Measurements from ENCODE around the gene TMEM163. TPM values are rescaled to one million over a fixed set of nuclear protein-coding genes. Genes with fewer than 3 reads are reported as not detected.

Gene TMEM163
- total RNA-seq, 1 experiment from 2014 or later, result 2.5 TPM

DNA sequence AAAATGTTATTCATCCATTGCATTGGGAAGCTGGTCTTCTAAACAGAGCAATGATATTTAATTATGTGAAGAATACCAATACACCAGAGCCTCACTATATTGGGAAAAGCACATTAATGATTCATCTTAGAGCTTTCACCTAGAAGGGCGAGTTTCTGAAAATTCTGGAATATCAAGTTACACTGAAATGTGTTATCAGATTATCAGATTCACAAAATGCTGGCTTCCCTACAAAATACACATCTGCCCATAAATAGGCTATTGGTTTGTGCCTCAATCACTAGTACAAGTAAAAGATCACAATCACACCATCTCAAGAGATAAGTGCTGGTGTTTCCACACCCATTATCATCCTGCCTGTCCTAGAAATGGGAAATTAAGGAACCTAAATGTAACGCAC, 200.7 kb downstream of the TMEM163 start:
- no peaks in the 10 kb centered on the region for H3K36me3 Mint-ChIP-seq (ENCODE audit: insufficient read depth, unreplicated experiment)
- no TSS peak for BruUV-seq (replicated peaks)
- H3K27me3 Mint-ChIP-seq (ENCODE audit: unreplicated experiment), result no peaks in the 10 kb centered on the region
- no peaks in the 10 kb centered on the region for H3K4me1 Mint-ChIP-seq (ENCODE audit: low read depth, unreplicated experiment)
- H3K4me3 Mint-ChIP-seq (ENCODE audit: low read depth, unreplicated experiment), result no peak overlapping the region
- no peak overlapping the region for H3K27ac Mint-ChIP-seq (ENCODE audit: unreplicated experiment)
- TF ChIP-seq, protein P1, sequence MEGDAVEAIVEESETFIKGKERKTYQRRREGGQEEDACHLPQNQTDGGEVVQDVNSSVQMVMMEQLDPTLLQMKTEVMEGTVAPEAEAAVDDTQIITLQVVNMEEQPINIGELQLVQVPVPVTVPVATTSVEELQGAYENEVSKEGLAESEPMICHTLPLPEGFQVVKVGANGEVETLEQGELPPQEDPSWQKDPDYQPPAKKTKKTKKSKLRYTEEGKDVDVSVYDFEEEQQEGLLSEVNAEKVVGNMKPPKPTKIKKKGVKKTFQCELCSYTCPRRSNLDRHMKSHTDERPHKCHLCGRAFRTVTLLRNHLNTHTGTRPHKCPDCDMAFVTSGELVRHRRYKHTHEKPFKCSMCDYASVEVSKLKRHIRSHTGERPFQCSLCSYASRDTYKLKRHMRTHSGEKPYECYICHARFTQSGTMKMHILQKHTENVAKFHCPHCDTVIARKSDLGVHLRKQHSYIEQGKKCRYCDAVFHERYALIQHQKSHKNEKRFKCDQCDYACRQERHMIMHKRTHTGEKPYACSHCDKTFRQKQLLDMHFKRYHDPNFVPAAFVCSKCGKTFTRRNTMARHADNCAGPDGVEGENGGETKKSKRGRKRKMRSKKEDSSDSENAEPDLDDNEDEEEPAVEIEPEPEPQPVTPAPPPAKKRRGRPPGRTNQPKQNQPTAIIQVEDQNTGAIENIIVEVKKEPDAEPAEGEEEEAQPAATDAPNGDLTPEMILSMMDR (IDR thresholded peaks at IDR 0.05; ENCODE audit: unreplicated experiment), result no peak
- CTCF ChIA-PET, result no interaction called here
- no peaks in the 10 kb centered on the region for H3K9me3 Mint-ChIP-seq (ENCODE audit: low read depth, unreplicated experiment)
- intact Hi-C loops (cut with micrococcal nuclease; ENCODE audit: unreplicated experiment), result no loop called here
- no peak for DNase-seq

DNA sequence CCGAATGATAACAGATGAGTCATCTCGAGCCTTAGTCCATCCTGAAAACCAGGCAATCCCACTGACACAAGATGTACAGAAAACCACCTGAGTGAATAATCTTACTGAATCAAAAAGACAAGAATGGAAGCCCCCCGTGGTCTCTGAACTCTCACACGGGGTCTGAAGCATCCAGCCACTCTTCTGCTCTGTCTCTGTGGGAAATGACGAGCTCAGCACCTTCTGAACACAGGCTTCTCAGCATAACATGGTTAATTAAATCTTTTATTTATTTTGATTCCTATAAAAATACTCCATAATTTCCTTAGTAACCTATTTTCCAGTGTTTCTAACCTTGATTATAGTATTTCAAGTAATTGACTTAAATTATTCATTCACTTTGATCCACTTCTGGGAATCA, 203.7 kb downstream of the TMEM163 start:
- Mint-ChIP-seq H3K4me3 (ENCODE audit: low read depth, unreplicated experiment) (no peak overlapping the region), H3K9me3 (ENCODE audit: low read depth, unreplicated experiment) (no peaks in the 10 kb centered on the region), H3K4me1 (ENCODE audit: low read depth, unreplicated experiment) (no peaks in the 10 kb centered on the region), H3K36me3 (ENCODE audit: insufficient read depth, unreplicated experiment) (no peaks in the 10 kb centered on the region), H3K27ac (ENCODE audit: unreplicated experiment) (no peak overlapping the region), H3K27me3 (ENCODE audit: unreplicated experiment) (no peaks in the 10 kb centered on the region)
- no peak for DNase-seq
- BruUV-seq (replicated peaks), result no TSS peak
- TF ChIP-seq, protein P1 (IDR thresholded peaks at IDR 0.05; ENCODE audit: unreplicated experiment), result no peak
- intact Hi-C loops (cut with micrococcal nuclease; ENCODE audit: unreplicated experiment), result no loop called here
- CTCF ChIA-PET, result no interaction called here

DNA sequence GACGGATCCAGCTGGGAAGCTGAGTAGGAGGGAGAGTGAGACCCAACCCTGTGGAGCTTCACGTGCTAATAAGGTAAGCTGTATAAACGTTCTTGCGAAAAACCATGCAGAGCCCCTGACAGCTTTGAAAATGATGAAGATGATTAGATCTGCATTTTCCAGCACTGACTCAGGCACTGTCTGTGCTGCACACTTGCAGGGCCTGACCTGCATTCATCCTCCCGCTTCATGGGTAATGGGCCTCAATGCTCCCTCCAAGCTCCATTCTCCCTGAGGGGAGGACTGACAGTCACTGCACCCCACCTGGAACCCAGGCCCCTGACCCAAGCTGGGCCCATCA, 205.4 kb downstream of the TMEM163 start:
- H3K4me1 Mint-ChIP-seq (ENCODE audit: low read depth, unreplicated experiment), result no peaks in the 10 kb centered on the region
- no peak overlapping the region for H3K27ac Mint-ChIP-seq (ENCODE audit: unreplicated experiment)
- H3K9me3 Mint-ChIP-seq (ENCODE audit: low read depth, unreplicated experiment), result no peaks in the 10 kb centered on the region
- intact Hi-C loops (cut with micrococcal nuclease; ENCODE audit: unreplicated experiment), result no loop called here
- TF ChIP-seq, protein P1 (IDR thresholded peaks at IDR 0.05; ENCODE audit: unreplicated experiment), result no peak
- DNase-seq, result no peak
- H3K36me3 Mint-ChIP-seq (ENCODE audit: insufficient read depth, unreplicated experiment), result no peaks in the 10 kb centered on the region
- H3K27me3 Mint-ChIP-seq (ENCODE audit: unreplicated experiment), result no peaks in the 10 kb centered on the region
- H3K4me3 Mint-ChIP-seq (ENCODE audit: low read depth, unreplicated experiment), result no peak overlapping the region
- CTCF ChIA-PET, result no interaction called here
- BruUV-seq (replicated peaks), result no TSS peak

DNA sequence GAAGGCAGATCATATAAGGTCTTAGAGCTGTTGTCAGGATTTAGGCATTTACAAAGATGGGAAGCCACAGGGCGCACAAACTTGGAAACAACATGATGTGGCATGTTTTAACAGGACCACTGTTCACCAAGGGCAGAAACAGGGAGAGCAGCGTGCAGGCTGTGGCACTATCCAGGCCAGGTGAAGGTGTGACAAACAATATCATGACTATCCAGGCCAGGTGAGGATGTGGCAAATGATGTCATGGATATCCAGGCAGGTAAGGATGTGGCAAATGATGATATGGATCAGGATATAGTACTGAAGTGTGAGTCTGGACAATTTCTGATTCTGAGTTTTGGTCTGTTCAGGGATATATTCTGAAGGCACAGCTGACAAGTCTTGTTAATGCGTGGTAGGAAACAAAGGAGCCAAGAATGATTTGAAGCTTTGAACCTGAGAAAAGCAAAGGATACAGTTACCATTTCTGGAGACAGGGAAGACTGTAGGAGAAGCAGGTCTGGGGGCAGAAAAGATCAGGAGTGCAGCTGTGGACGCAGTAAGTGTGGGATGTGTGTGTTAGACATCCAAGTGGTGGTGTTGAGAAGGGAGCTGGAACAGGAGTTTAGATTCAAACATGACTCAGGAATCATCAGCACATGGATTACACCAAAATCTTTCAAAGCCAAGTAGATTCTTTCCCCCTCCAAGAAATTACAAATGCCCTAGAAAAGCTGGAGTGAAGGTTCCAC, 205.9 kb downstream of the TMEM163 start:
- CTCF ChIA-PET, result no interaction called here
- no peaks in the 10 kb centered on the region for H3K36me3 Mint-ChIP-seq (ENCODE audit: insufficient read depth, unreplicated experiment)
- H3K9me3 Mint-ChIP-seq (ENCODE audit: low read depth, unreplicated experiment), result no peaks in the 10 kb centered on the region
- intact Hi-C loops (cut with micrococcal nuclease; ENCODE audit: unreplicated experiment), result no loop called here
- no peaks in the 10 kb centered on the region for H3K27me3 Mint-ChIP-seq (ENCODE audit: unreplicated experiment)
- no peak for DNase-seq
- TF ChIP-seq, protein P1 (IDR thresholded peaks at IDR 0.05; ENCODE audit: unreplicated experiment), result no peak
- H3K4me1 Mint-ChIP-seq (ENCODE audit: low read depth, unreplicated experiment), result no peaks in the 10 kb centered on the region
- no TSS peak for BruUV-seq (replicated peaks)
- no peak overlapping the region for H3K4me3 Mint-ChIP-seq (ENCODE audit: low read depth, unreplicated experiment)
- no peak overlapping the region for H3K27ac Mint-ChIP-seq (ENCODE audit: unreplicated experiment)

All from Calu3 (cell line).